HEK293T (cell line): ENCODE measurements around the gene IMP4.

Experiments
- ARNT ChIP-seq: fragments of 450-650 bp; IDR thresholded peaks from 2 replicates; pipeline ENCODE4 v1.6.1; 2017; ENCODE audit warnings: mild to moderate bottlenecking
- BHLHE40 ChIP-seq: fragments of 450-650 bp; IDR thresholded peaks from 2 replicates; pipeline ENCODE4 v1.6.1; 2016; ENCODE audit warnings: mild to moderate bottlenecking, moderate library complexity, borderline replicate concordance
- CTBP1 ChIP-seq: fragments of 450-650 bp; IDR thresholded peaks from 2 replicates; pipeline ENCODE4 v1.6.1; 2016; ENCODE audit warnings: borderline replicate concordance
- ELF4 ChIP-seq: fragments of 450-650 bp; IDR thresholded peaks from 2 replicates; pipeline ENCODE4 v1.6.1; 2017; ENCODE audit warnings: antibody characterized with exemption
- FOXK2 ChIP-seq: fragments of 450-650 bp; IDR thresholded peaks from 2 replicates; pipeline ENCODE4 v1.6.1; 2016; ENCODE audit warnings: mild to moderate bottlenecking
- FOXM1 ChIP-seq: fragments of 450-650 bp; IDR thresholded peaks from 2 replicates; pipeline ENCODE4 v1.6.1; 2017; ENCODE audit warnings: mild to moderate bottlenecking, borderline replicate concordance
- HDGF ChIP-seq: fragments of 450-650 bp; IDR thresholded peaks from 2 replicates; pipeline ENCODE4 v1.6.1; 2017; ENCODE audit warnings: antibody characterized with exemption, borderline replicate concordance
- L3MBTL2 ChIP-seq: fragments of 450-650 bp; conservative IDR thresholded peaks from 2 replicates; pipeline ENCODE4 v1.6.1; 2016; ENCODE audit warnings: mild to moderate bottlenecking
- NFRKB ChIP-seq: fragments of 450-650 bp; IDR thresholded peaks from 2 replicates; pipeline ENCODE4 v1.6.1; 2016; ENCODE audit warnings: mild to moderate bottlenecking, moderate library complexity
- PKNOX1 ChIP-seq: fragments of 450-650 bp; IDR thresholded peaks from 2 replicates; pipeline ENCODE4 v1.6.1; 2016
- SUZ12 ChIP-seq: fragments of 450-650 bp; IDR thresholded peaks from 2 replicates; pipeline ENCODE4 v1.6.1; 2016; ENCODE audit warnings: mild to moderate bottlenecking
- TARDBP ChIP-seq: fragments of 450-650 bp; IDR thresholded peaks from 2 replicates; pipeline ENCODE4 v1.6.1; 2016
- ZNF384 ChIP-seq: fragments of 450-650 bp; IDR thresholded peaks from 2 replicates; pipeline ENCODE4 v1.6.1; 2016

GRCh38 chr2:130369965-130370341, 27.3 kb downstream of the IMP4 start:
- TF ChIP-seq TARDBP = no peak
- no peak for TF ChIP-seq ARNT
- no peak for TF ChIP-seq ZNF384
- TF ChIP-seq BHLHE40 = no peak
- no peak for TF ChIP-seq HDGF
- no peak for TF ChIP-seq NFRKB
- TF ChIP-seq FOXM1 = no peak
- no peak for TF ChIP-seq CTBP1
- no peak for TF ChIP-seq FOXK2
- no peak for TF ChIP-seq L3MBTL2
- no peak for TF ChIP-seq ELF4
- TF ChIP-seq SUZ12 = no peak
- TF ChIP-seq PKNOX1 = no peak
